CD14-positive monocyte (primary cell): ENCODE measurements around the gene EEIG2. TPM values are rescaled to one million over a fixed set of nuclear protein-coding genes. Genes with fewer than 3 reads are reported as not detected.
A peak's percentile ranks its signal among the peaks of the same experiment; 100 is the strongest.

Experiments
- DNase-seq, 3 donors: peaks; one replicate each; pipeline ENCODE4 v3.0.0-alpha.2; 2011 to 2022
- H2AFZ ChIP-seq: 2 replicates; pipeline ENCODE4 v1.6.0; 2012; ENCODE audit warnings: mild to moderate bottlenecking, low read depth, low read length, inconsistent platforms; ENCODE audit not compliant: insufficient read depth, poor library complexity, severe bottlenecking
- H3K27ac ChIP-seq, 2 donors: 1 replicate in 1 of 2; 2 replicates in 1 of 2; pipeline ENCODE4 v1.5.1; 2012 to 2013; ENCODE audit warnings: low read length in 2 of 2, control low read depth in 1 of 2, inconsistent platforms in 1 of 2, low read depth in 1 of 2, mild to moderate bottlenecking in 1 of 2
- H3K27me3 ChIP-seq, 2 donors: one replicate each; pipeline versions ENCODE4 v1.6.0 to v1.6.1; 2011 to 2013; ENCODE audit warnings: low read length in 2 of 2; ENCODE audit not compliant: control insufficient read depth in 2 of 2, insufficient read depth in 2 of 2
- H3K36me3 ChIP-seq, 2 donors: replicated peaks in 1 of 2; 1 replicate in 1 of 2; 2 replicates in 1 of 2; pipeline versions ENCODE4 v1.5.1 to v1.6.1; 2012 to 2013; ENCODE audit warnings: low read length in 2 of 2, control low read depth in 1 of 2, inconsistent platforms in 1 of 2, mild to moderate bottlenecking in 1 of 2; ENCODE audit not compliant: insufficient read depth in 2 of 2, control insufficient read depth in 1 of 2
- H3K4me1 ChIP-seq, 2 donors: 1 replicate in 1 of 2; 2 replicates in 1 of 2; pipeline versions ENCODE4 v1.5.1 to v1.6.1; 2012 to 2013; ENCODE audit warnings: low read length in 2 of 2, control low read depth in 1 of 2, inconsistent platforms in 1 of 2, mild to moderate bottlenecking in 1 of 2, moderate library complexity in 1 of 2; ENCODE audit not compliant: insufficient read depth in 2 of 2, control insufficient read depth in 1 of 2
- H3K4me2 ChIP-seq: replicated peaks from 2 replicates; pipeline ENCODE3; 2012; ENCODE audit warnings: low read length, moderate library complexity, mild to moderate bottlenecking; ENCODE audit not compliant: poor library complexity, severe bottlenecking; ENCODE audit errors: extremely low read depth
- H3K4me3 ChIP-seq, 3 experiments: fragments of 200-600 bp in 1 of 3; sonication (generic) in 1 of 3; replicated peaks in 1 of 3; 1 replicate in 2 of 3; 2 replicates in 1 of 3; pipeline ENCODE4 v1.5.1; 2011 to 2013; ENCODE audit warnings: low read length in 3 of 3, mild to moderate bottlenecking in 3 of 3, control low read depth in 2 of 3, low read depth in 2 of 3, inconsistent platforms in 1 of 3, moderate library complexity in 1 of 3
- H3K79me2 ChIP-seq: 2 replicates; pipeline ENCODE4 v1.6.0; 2012; ENCODE audit warnings: mild to moderate bottlenecking, control low read depth, inconsistent platforms, low read length, moderate library complexity; ENCODE audit not compliant: insufficient read depth
- H3K9ac ChIP-seq: 2 replicates; pipeline ENCODE4 v1.6.0; 2017; ENCODE audit warnings: low read length, mild to moderate bottlenecking; ENCODE audit not compliant: insufficient read depth, poor library complexity, severe bottlenecking
- H3K9me3 ChIP-seq, 2 donors: replicated peaks in 1 of 2; 1 replicate in 1 of 2; 2 replicates in 1 of 2; pipeline versions ENCODE4 v1.5.1 to v1.6.1; 2012 to 2013; ENCODE audit warnings: low read length in 2 of 2, control low read depth in 1 of 2; ENCODE audit not compliant: control insufficient read depth in 1 of 2, insufficient read depth in 1 of 2
- H4K20me1 ChIP-seq: 2 replicates; pipeline ENCODE4 v1.6.0; 2012; ENCODE audit warnings: mild to moderate bottlenecking, low read length, control low read depth, moderate library complexity; ENCODE audit not compliant: insufficient read depth
- H3K27ac Mint-ChIP-seq, 7 donors: one replicate each; pipeline ENCODE4 v1.8.0; 2020; ENCODE audit warnings: mild to moderate bottlenecking in 7 of 7, mixed read lengths in 7 of 7, moderate library complexity in 6 of 7, inconsistent platforms in 2 of 7
- H3K27me3 Mint-ChIP-seq, 3 donors: one replicate each; pipeline ENCODE4 v1.8.0; 2021 to 2022; ENCODE audit warnings: low read depth in 3 of 3, mild to moderate bottlenecking in 3 of 3, mixed read lengths in 3 of 3, moderate library complexity in 3 of 3, inconsistent platforms in 1 of 3
- H3K36me3 Mint-ChIP-seq, 2 donors: one replicate each; pipeline ENCODE4 v1.8.0; 2020; ENCODE audit warnings: mixed read lengths in 2 of 2, inconsistent platforms in 1 of 2, mild to moderate bottlenecking in 1 of 2
- H3K4me1 Mint-ChIP-seq: one replicate; pipeline ENCODE4 v1.8.0; 2020; ENCODE audit warnings: mild to moderate bottlenecking, mixed read lengths
- H3K4me3 Mint-ChIP-seq, 2 donors: one replicate each; pipeline ENCODE4 v1.8.0; 2020; ENCODE audit warnings: mild to moderate bottlenecking in 2 of 2, mixed read lengths in 2 of 2, moderate library complexity in 1 of 2
- H3K9me3 Mint-ChIP-seq, 7 donors: one replicate each; pipeline ENCODE4 v1.8.0; 2020 to 2022; ENCODE audit warnings: mixed read lengths in 7 of 7, mild to moderate bottlenecking in 6 of 7, moderate library complexity in 6 of 7, inconsistent platforms in 2 of 7
- CTCF ChIP-seq: fragments of 200-600 bp; IDR thresholded peaks from one replicate; pipeline ENCODE4 v1.8.0; 2022; ENCODE audit warnings: antibody characterized with exemption, mild to moderate bottlenecking
- WGBS: methylation state at CpG from one replicate; pipeline ENCODE4 v1.1.5; 2013; ENCODE audit warnings: missing lambda C conversion rate; ENCODE audit not compliant: insufficient coverage; 5-methylcytosine and 5-hydroxymethylcytosine counted together
- intact Hi-C, 2 donors: fragments of 100-400 bp; cut with micrococcal nuclease; formaldehyde crosslinking; loops; one replicate each; pipeline versions ENCODE4 v1.15.0 to v1.15.1; 2023
- polyA plus RNA-seq, 3 donors: library from polyadenylated mRNA; depleted of rRNA in 1 of 3; unstranded in 2 of 3; stranded (reverse) in 1 of 3; fragments of 300-500 nt in 2 of 3; fragments of >200 nt in 1 of 3; fragmentation: Illumina TruSeq in 2 of 3; gene quantifications; 1 replicate in 2 of 3; 2 replicates in 1 of 3; pipeline ENCODE4 v1.2.3, GENCODE V29; 2012 to 2021

The EEIG2 gene
- polyA plus RNA-seq, 3 donors, result 1.4 to 8.4 (median 4.3) TPM

GRCh38 chr1:108570128-108570527 lies 10.2 kb downstream of the EEIG2 start:
- intact Hi-C loops, result no loop called here
- peaks cover 97% of the 10 kb centered on the region for H3K79me2 ChIP-seq
- Mint-ChIP-seq H3K4me3 (no peak overlapping the region), H3K36me3 (peaks cover 3 to 4% of the 10 kb centered on the region in 2 donors), H3K4me1 (peaks cover under 1% of the 10 kb centered on the region), H3K27me3 (peaks cover 0 to 3% (median 0%) of the 10 kb centered on the region in 3 donors), H3K9me3 (no peaks in the 10 kb centered on the region), H3K27ac (no peak overlapping the region)
- H3K4me1 ChIP-seq, result no peaks in the 10 kb centered on the region
- DNase-seq, result peak; percentile 38 to 67 (median 56)
- no peak overlapping the region for H3K4me2 ChIP-seq
- no peaks in the 10 kb centered on the region for H3K36me3 ChIP-seq
- peak; percentile 65 for TF ChIP-seq CTCF
- no peaks in the 10 kb centered on the region for H3K27me3 ChIP-seq
- no peak overlapping the region for H3K27ac ChIP-seq
- no peak overlapping the region for H3K4me3 ChIP-seq
- H3K9ac ChIP-seq, result no peak overlapping the region
- H4K20me1 ChIP-seq, result peaks cover 72% of the 10 kb centered on the region
- H3K9me3 ChIP-seq, result no peaks in the 10 kb centered on the region
- H2AFZ ChIP-seq, result no peak overlapping the region

- Histone ChIP-seq H4K20me1 (peaks cover 69% of the 10 kb centered on the region), H2AFZ (no peak overlapping the region), H3K79me2 (peaks cover 97% of the 10 kb centered on the region), H3K4me2 (no peak overlapping the region), H3K9me3 (no peaks in the 10 kb centered on the region), H3K27me3 (no peaks in the 10 kb centered on the region), H3K4me3 (no peak overlapping the region), H3K27ac (no peak overlapping the region), H3K9ac (no peak overlapping the region), H3K4me1 (no peaks in the 10 kb centered on the region), H3K36me3 (no peaks in the 10 kb centered on the region)
- Mint-ChIP-seq H3K27me3 (peaks cover 0 to 3% (median 0%) of the 10 kb centered on the region in 3 donors), H3K27ac (no peak overlapping the region), H3K36me3 (peaks cover 3 to 4% of the 10 kb centered on the region in 2 donors), H3K4me1 (peaks cover 6% of the 10 kb centered on the region), H3K4me3 (no peak overlapping the region), H3K9me3 (no peaks in the 10 kb centered on the region)
- DNase-seq, result no peak
- intact Hi-C loops, result no loop called here
- 98% methylated on average over 4 of the region's 7 CpGs for WGBS
- TF ChIP-seq CTCF, result no peak
Measured at GRCh38 chr1:108570998-108571401, 11.1 kb downstream of the EEIG2 start.
